NCI-H526 (cell line): ENCODE data around the gene DHX57.

Source experiments
- DNase-seq, 2 experiments: peaks; one replicate each; lab custom pipeline; 2025; lab: John Stamatoyannopoulos, UW

Gene DHX57

DNA sequence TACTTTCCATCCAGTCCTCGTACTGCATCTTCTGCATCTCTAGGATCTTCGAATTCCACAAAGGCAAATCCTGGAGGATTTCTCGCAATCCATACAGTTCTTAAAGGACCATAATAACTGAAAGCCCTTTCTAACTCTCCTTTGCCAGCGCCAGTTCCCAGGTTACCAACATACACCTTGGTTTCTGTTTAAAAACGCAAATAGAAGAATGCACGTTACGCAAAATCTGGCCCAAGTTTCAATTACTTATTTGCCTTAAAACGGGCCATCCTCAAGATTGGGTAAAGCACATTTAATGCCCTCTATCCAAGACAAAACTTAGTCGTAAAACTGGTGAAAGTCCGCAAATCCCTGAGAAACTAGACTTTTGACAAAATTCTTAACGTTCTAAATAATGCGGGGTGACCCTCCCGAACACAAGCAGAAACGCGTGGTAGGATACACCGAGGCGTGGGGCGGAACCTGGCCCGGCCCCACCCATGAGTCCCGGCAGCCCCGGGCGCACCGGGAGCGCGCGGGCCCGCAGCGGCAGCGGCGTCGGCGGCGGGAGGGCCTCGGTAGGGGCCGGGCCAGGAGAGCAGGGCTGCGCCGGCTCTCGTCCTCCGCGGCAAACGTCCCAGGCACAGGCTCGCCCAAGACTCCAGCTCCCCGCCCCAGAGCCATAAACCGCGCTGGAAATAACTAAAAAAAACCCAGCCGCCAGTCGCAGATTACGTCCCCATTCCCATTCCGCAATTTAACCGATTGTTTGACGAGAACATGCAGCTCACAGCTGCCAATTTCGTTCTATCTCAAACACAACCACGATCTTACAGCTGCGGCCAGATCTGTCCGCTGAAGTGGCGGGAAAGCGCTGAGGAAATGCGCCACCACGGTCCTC lies 125.5 kb downstream of the DHX57 start:
- peak in 1 of 2 experiments; percentile 49 for DNase-seq

GRCh38 chr2:38748943-38749804 lies 126.6 kb downstream of the DHX57 start:
- no peak for DNase-seq

DNA sequence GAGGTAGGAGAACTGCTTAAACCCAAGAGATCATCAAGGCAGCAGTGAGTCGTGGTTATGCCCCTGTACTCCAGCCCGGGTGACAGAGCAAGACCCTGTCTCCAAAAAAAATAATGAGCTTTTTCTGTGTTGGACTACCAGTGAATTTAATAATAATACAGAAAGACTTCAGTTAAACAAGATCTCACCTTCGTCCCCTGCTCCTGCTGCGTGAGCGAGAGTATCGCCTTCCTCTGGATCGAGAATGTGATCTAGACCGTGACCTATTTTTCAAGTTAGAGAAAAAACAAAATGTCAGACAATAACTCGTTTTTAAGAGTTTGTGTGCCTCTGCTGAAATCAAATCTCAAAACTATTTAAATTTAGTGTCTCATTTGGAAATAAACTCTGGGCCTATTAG lies 127.3 kb downstream of the DHX57 start:
- DNase-seq = no peak

GRCh38 chr2:38747819-38748218 lies 127.9 kb downstream of the DHX57 start:
- DNase-seq = no peak
